ENCODE measurements around the gene PAPPA2. TPM values are rescaled to one million over a fixed set of nuclear protein-coding genes. Genes with fewer than 3 reads are reported as not detected.

Gene PAPPA2
- total RNA-seq, 1 experiment from 2014 or later, result 0.81 TPM

- no peak overlapping the region for H3T11ph ChIP-seq (ENCODE audit: low read length)
- Mint-ChIP-seq H3K9me3 (no peaks in the 10 kb centered on the region), H3K27me3 (ENCODE audit: low read depth) (no peaks in the 10 kb centered on the region), H3K4me1 (peaks cover 5 to 6% of the 10 kb centered on the region in 2 experiments), H3K4me3 (no peak overlapping the region), H3K27ac (no peak overlapping the region; a peak in 1 of 7 replicates), H3K36me3 (ENCODE audit: insufficient read depth in 1 of 3, low read depth in 3 of 3) (no peaks in the 10 kb centered on the region)
- no peak overlapping the region for H3K4ac ChIP-seq (ENCODE audit: low read depth, low read length)
- no peak overlapping the region for H3K18ac ChIP-seq (ENCODE audit: insufficient read length, low read depth, low read length)
- no peak overlapping the region for H2BK15ac ChIP-seq (ENCODE audit: low read depth, low read length)
- no peak overlapping the region for H4K5ac ChIP-seq (ENCODE audit: insufficient read length, low read depth, low read length)
- H3K27ac ChIP-seq (ENCODE audit: insufficient read length, low read depth, low read length), result no peak overlapping the region
- H2AK5ac ChIP-seq (ENCODE audit: insufficient read length, low read length), result no peak overlapping the region
- no peak overlapping the region for H4K8ac ChIP-seq (replicated peaks; ENCODE audit: insufficient read length, low read depth, low read length)
- no peak overlapping the region for H4K91ac ChIP-seq (ENCODE audit: insufficient read length, low read depth, low read length)
- no peaks in the 10 kb centered on the region for H3K27me3 ChIP-seq (ENCODE audit: insufficient read depth, low read length)
- H4K20me1 ChIP-seq (ENCODE audit: control insufficient read depth, insufficient read depth, insufficient read length), result no peaks in the 10 kb centered on the region
- no peak overlapping the region for H3K23ac ChIP-seq (ENCODE audit: insufficient read length, low read depth, low read length)
- H3K23me2 ChIP-seq (ENCODE audit: insufficient read length, low read depth, low read length, poor library complexity, severe bottlenecking), result no peaks in the 10 kb centered on the region
- H3K56ac ChIP-seq (ENCODE audit: insufficient read length, low read depth, low read length), result no peak overlapping the region
- H2BK12ac ChIP-seq (ENCODE audit: insufficient read length, low read depth, low read length), result no peak overlapping the region
- H3K4me1 ChIP-seq (ENCODE audit: insufficient read depth, low read length), result no peaks in the 10 kb centered on the region
- no peak for DNase-seq
- no CpG with 5 or more reads among the region's 9 CpGs for WGBS (ENCODE audit: extremely low coverage, insufficient read length, low lambda C conversion rate)
- H2AFZ ChIP-seq (ENCODE audit: low read length), result no peak overlapping the region
- no peak overlapping the region for H2BK120ac ChIP-seq (ENCODE audit: low read depth, low read length, poor library complexity, severe bottlenecking)
- no peaks in the 10 kb centered on the region for H3K79me2 ChIP-seq (ENCODE audit: insufficient read depth, low read length)
- no peak overlapping the region for H2BK20ac ChIP-seq (ENCODE audit: low read depth, low read length, poor library complexity, severe bottlenecking)
- no peaks in the 10 kb centered on the region for H3K9me3 ChIP-seq (ENCODE audit: control insufficient read depth, low read depth, low read length)
- H3K4me2 ChIP-seq (ENCODE audit: insufficient read depth, insufficient read length, low read length), result no peak overlapping the region
- TF ChIP-seq CTCF (conservative IDR thresholded peaks at IDR 0.05), result no peak
- no peak overlapping the region for H3K9ac ChIP-seq (ENCODE audit: extremely low read depth, insufficient read length, low read length)
- H2BK5ac ChIP-seq (ENCODE audit: insufficient read length, low read length), result no peak overlapping the region
- H3K79me1 ChIP-seq (ENCODE audit: insufficient read depth, low read depth, low read length, poor library complexity, severe bottlenecking), result no peaks in the 10 kb centered on the region
- H3K14ac ChIP-seq (ENCODE audit: insufficient read depth, low read length), result no peak overlapping the region
Measured at GRCh38 chr1:176480750-176481149, 17.8 kb downstream of the PAPPA2 start.
